HL-60 (cell line): ENCODE measurements around the gene DNMT1.

ENCODE experiments used
- DNase-seq, 2 experiments: peaks; one replicate each; pipeline ENCODE4 v3.0.0-alpha.2; 2010 to 2020; ENCODE audit warnings: low read depth in 1 of 2, low spot score in 1 of 2
- H3K27ac ChIP-seq: fragments of 250-450 bp; sonication (Bioruptor Pico); replicated peaks from 2 replicates; pipeline ENCODE4 v1.5.1; 2020; ENCODE audit warnings: mild to moderate bottlenecking, moderate library complexity
- H3K27me3 ChIP-seq: fragments of 250-450 bp; sonication (Bioruptor Pico); 2 replicates; pipeline ENCODE4 v1.5.1; 2021; ENCODE audit warnings: mild to moderate bottlenecking, moderate library complexity; ENCODE audit not compliant: insufficient read depth, poor library complexity, severe bottlenecking
- H3K4me3 ChIP-seq: replicated peaks from 2 replicates; pipeline ENCODE4 v1.5.1; 2011; ENCODE audit warnings: mild to moderate bottlenecking, control low read depth, low read length; ENCODE audit not compliant: insufficient read depth
- CTCF ChIP-seq: IDR thresholded peaks from one replicate; pipeline ENCODE4 v1.5.1; 2011; ENCODE audit warnings: low read length, control low read depth, inconsistent platforms; ENCODE audit not compliant: insufficient read depth
- GABPA ChIP-seq: IDR thresholded peaks from 2 replicates; pipeline ENCODE4 v1.6.1; 2012; ENCODE audit warnings: low read depth
- POLR2AphosphoS5 ChIP-seq: IDR thresholded peaks from 2 replicates; pipeline ENCODE4 v1.6.1; 2012; ENCODE audit warnings: low read depth
- REST ChIP-seq: IDR thresholded peaks from 2 replicates; pipeline ENCODE4 v1.6.1; 2012; ENCODE audit warnings: low read depth; ENCODE audit not compliant: insufficient replicate concordance
- SPI1 ChIP-seq: IDR thresholded peaks from 2 replicates; pipeline ENCODE4 v1.6.1; 2012; ENCODE audit warnings: low read depth, mild to moderate bottlenecking, borderline replicate concordance

DNMT1 gene

GRCh38 chr19:10096615-10096963, 98.2 kb downstream of the DNMT1 start:
- no peak for DNase-seq
- Histone ChIP-seq H3K4me3 (peak overlapping the region; percentile 17; the same call in 1 of the 2 replicates), H3K27me3 (no peaks in the 10 kb centered on the region), H3K27ac (peak overlapping the region; percentile 65)
- TF ChIP-seq SPI1 (no peak), REST (no peak), GABPA (no peak), CTCF (no peak)

GRCh38 chr19:10095948-10096614, 98.7 kb downstream of the DNMT1 start:
- Histone ChIP-seq H3K27ac (peak overlapping the region; percentile 65), H3K27me3 (no peaks in the 10 kb centered on the region), H3K4me3 (peak overlapping the region; percentile 17; the same call in 1 of the 2 replicates)
- peak in 1 of 2 experiments; percentile 76 for DNase-seq
- TF ChIP-seq POLR2AphosphoS5 (peak; percentile 61; the same call in 1 of the 2 replicates), REST (no peak)

GRCh38 chr19:10095622-10095947, 99.2 kb downstream of the DNMT1 start:
- H3K4me3 ChIP-seq: no peak overlapping the region
- TF ChIP-seq SPI1 (no peak), GABPA (no peak), CTCF (no peak), REST (no peak), POLR2AphosphoS5 (no peak)
- no peak for DNase-seq
- H3K27ac ChIP-seq: no peak overlapping the region
- no peaks in the 10 kb centered on the region for H3K27me3 ChIP-seq
